Esophagus squamous epithelium (tissue), 4 donors: ENCODE data around the gene BCL7A.

ENCODE experiments used
- POLR2A ChIP-seq, 4 donors: fragments of 450-650 bp; IDR thresholded peaks; one replicate each; pipeline ENCODE4 v1.6.1; 2017; ENCODE audit warnings: antibody characterized with exemption in 4 of 4, mild to moderate bottlenecking in 4 of 4, moderate library complexity in 3 of 4
- TF ChIP-seq, protein P1 (sequence below), 6 experiments: fragments of 450-650 bp in 4 of 6; fragments of 200-600 bp in 2 of 6; sonication (generic) in 2 of 6; IDR thresholded peaks; one replicate each; pipeline ENCODE4 v1.5.1; 2016 to 2019; ENCODE audit warnings: antibody characterized with exemption in 6 of 6, mild to moderate bottlenecking in 4 of 6, moderate library complexity in 4 of 6

DNA sequence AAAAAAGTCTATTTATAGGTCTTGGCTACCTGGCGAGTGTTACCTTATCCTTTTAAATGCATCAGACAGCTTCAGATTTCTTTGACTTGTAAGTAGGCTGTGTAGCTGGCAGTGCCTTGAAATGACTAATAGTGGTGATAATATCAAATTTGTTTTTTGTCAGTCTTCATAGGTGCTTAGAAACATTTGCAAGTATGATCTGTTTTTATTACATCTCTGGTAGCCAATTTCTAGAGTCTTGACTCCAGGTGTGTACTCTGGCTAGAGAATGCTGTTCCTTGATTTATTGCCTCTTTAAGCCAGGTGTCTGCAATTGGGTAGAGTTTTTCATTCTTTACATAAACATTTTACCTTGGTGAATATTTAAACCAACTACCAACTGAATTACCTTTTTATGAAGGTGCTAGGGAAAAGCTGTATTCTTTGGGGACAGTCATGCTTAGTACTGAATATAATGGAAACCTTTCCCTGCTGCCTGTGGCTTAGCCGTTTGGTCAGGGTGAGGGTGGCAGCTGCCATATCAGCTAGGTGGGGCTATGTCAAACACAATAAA is 89.5 kb downstream of the BCL7A start:
- TF ChIP-seq, protein P1, sequence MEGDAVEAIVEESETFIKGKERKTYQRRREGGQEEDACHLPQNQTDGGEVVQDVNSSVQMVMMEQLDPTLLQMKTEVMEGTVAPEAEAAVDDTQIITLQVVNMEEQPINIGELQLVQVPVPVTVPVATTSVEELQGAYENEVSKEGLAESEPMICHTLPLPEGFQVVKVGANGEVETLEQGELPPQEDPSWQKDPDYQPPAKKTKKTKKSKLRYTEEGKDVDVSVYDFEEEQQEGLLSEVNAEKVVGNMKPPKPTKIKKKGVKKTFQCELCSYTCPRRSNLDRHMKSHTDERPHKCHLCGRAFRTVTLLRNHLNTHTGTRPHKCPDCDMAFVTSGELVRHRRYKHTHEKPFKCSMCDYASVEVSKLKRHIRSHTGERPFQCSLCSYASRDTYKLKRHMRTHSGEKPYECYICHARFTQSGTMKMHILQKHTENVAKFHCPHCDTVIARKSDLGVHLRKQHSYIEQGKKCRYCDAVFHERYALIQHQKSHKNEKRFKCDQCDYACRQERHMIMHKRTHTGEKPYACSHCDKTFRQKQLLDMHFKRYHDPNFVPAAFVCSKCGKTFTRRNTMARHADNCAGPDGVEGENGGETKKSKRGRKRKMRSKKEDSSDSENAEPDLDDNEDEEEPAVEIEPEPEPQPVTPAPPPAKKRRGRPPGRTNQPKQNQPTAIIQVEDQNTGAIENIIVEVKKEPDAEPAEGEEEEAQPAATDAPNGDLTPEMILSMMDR (IDR thresholded peaks at IDR 0.05) = no peak
- no peak for TF ChIP-seq POLR2A (IDR thresholded peaks at IDR 0.05)
